Measurements from ENCODE around the gene LRP8.

Gene LRP8

GRCh38 chr1:53359225-53359933, 31.5 kb upstream of the LRP8 start:
- DNase-seq, result no peak

DNA sequence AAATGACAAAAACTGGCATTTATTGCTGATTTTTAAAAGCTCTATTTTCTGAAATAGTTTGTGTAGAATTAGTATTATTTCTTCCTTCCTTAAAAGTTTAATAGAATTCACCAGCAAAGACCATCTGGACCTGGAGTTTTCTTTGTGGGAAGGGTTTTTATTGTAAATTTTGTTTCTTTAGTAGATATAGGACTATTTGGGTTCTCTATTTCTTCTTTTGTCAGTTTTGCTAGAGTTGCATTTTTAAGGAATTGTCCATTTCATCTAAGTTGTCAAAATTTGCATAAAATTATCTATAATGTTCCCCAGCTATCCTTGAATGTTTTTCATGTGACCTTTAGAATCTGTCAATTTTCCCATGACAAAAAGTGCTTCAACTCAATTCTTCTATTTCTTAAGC, 28.8 kb upstream of the LRP8 start:
- DNase-seq, result no peak

GRCh38 chr1:53354119-53354518, 26.2 kb upstream of the LRP8 start:
- DNase-seq, result no peak

GRCh38 chr1:53352561-53352960, 24.7 kb upstream of the LRP8 start:
- DNase-seq, result no peak

GRCh38 chr1:53350853-53351767, 23.2 kb upstream of the LRP8 start:
- no peak for DNase-seq

DNA sequence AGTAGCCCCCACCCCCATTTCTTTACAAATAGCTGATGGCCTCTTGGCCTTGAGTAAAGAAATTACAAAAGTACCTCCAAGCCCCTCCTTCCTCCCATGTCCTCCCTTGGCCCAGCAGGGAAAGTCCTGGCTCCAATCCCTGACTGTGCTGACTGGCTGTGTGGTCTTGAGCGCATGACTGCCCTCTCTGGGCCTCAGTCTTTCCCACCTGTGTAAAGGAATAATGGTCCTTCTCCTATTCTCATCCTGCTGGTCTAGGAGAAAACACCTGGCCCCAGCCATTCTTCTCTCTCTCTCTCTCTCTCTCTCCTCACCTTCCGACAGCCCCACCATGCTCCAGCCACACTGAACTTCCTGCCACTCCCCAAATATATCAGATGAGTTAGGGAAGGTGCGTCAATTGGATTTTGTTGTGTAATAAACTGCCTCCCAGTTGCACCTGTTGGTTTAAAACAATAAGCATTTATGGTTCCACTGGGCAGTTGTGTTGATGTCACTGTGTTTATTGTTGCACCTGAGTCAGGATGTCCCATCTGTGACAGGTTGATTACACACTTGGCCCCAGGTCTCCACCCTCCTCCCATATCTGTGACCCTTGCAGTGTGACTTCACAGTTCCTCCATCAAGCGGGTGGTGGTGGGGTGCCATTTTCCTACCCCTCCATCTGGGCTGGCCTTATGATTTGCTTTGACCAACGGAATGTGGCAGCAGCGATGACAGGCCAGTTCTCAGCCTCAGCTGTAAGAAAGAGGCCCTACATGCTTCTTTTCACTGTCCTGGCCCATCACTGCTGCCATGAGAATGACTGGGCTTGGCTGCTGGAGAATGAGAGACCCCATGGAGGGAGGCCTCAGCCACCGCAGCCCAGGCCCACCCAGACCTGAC, 22.3 kb upstream of the LRP8 start:
- no peak for DNase-seq

GRCh38 chr1:53349369-53349835, 21.5 kb upstream of the LRP8 start:
- no peak for DNase-seq

GRCh38 chr1:53348486-53349368, 20.9 kb upstream of the LRP8 start:
- no peak for DNase-seq

DNA sequence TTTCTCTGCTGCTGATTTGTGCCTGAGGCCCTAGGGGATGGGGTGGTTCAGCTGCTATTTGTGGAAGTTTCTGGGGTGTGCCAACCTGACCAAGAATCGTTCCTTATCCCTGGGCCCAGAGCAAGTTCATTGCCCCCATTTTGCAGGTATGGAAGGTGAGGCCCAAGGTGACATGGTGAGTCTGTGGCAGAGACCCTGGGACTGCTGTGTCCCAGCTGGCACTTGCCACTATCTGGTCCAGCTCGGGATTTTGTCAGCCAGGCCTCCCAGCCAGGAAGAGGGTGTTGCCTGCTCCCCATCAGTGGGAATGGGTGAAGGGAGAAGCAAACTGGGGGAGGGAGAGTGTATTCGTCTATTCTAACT, 18.9 kb upstream of the LRP8 start:
- no peak for DNase-seq

- DNase-seq, result no peak
Measured at GRCh38 chr1:53345996-53346813, 18.3 kb upstream of the LRP8 start.

GRCh38 chr1:53344921-53345838, 17.3 kb upstream of the LRP8 start:
- DNase-seq, result no peak

GRCh38 chr1:53343831-53344668, 16.2 kb upstream of the LRP8 start:
- no peak for DNase-seq

DNA sequence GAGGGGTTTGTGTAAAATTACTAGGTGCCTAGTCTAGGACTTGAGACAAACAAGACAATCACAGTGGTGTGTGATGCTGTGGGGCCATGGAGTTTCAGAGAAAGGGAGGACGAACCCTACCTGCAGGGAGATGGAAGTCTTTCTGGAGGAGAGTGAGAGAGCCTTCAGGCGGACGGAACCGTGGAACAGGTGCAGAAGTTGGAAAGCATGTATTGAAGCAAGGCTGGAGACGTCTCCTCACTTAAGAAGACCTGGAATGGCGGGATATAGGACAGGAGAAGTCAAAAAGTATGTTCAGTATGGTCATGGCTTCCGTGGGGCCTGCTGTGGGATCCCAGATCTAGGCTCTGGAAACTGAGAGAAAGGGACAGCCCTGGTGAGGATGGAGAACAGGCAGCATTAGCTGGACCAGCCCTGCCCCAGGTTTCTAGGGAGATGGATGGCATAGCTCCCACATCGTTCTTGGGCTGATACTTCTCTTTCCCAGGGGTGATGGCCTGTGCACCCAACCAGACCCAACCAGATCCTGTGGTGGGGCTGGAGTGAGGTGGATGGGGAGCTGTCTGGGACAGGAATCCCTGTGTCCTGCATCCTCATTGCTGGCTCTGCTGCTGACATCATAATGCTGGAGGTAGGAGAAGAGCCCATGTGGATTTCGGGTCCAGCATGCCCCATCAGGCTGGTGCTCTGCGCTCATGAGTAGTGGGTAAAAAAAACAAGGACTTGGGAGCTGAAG, 15.0 kb upstream of the LRP8 start:
- no peak for DNase-seq

DNA sequence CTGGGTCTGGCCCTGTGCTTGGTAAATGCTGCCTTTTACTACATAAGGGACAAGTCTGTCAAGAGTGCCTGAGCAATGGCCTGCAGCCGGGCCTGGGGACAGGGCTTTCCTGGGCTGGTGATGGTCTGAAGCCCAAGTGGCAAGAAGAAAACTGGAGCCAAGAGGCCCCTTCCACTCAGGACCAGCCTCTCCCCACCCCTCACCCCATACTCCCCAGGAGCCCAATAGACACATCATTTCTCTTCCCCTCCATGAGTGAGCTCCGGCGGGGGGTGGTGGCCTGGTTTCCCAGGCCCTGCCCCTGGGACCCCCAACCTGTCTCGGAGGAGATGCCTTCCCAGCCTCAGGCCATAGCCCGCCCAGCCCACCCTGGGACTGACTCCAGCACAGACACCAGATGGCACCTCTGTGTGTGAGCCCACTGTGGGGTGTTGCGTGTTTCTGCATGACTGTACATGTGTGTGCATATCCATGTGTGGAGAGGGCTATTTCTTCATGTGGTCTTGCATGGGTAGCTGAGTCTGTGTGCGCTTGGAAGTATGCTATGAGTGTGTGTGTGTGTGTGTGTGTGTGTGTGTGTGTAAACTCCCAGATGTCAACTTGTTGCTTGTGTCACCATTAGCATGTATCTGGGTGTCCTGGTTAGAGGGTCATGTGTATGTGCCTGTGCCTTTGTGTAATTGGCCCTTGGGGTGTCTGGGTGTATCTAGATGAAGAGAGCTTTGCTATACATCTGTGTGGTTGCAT, 14.3 kb upstream of the LRP8 start:
- no peak for DNase-seq

GRCh38 chr1:53341521-53341895, 13.6 kb upstream of the LRP8 start:
- no peak for DNase-seq

- DNase-seq, result no peak
Measured at GRCh38 chr1:53340660-53341520, 13.0 kb upstream of the LRP8 start.

Measured in right kidney (tissue), 1 donor.